Gastroesophageal sphincter (tissue), 4 donors: ENCODE measurements around the gene ZNF578. TPM values are rescaled to one million over a fixed set of nuclear protein-coding genes. Genes with fewer than 3 reads are reported as not detected.
"Not testable (repeated sequence)": the region's sequence is repeated elsewhere in the genome, so short reads cannot be mapped to it uniquely, and the experiment has no call there.

Experiments used
- ATAC-seq: fragments of 150-250 bp; one replicate; pipeline ENCODE4 v1.9.1; 2016; ENCODE audit warnings: mild to moderate bottlenecking, moderate library complexity
- H3K27ac ChIP-seq, 4 donors: fragments of 200-600 bp; sonication (generic) in 3 of 4; 1 replicate in 3 of 4; 2 replicates in 1 of 4; pipeline ENCODE4 v1.5.1; 2016 to 2019
- H3K27me3 ChIP-seq: fragments of 200-600 bp; sonication (generic); one replicate; pipeline ENCODE4 v1.5.1; 2019
- H3K36me3 ChIP-seq, 2 donors: fragments of 200-600 bp; sonication (generic); one replicate each; pipeline ENCODE4 v1.5.1; 2019; ENCODE audit warnings: control low read depth in 1 of 2
- H3K4me1 ChIP-seq, 3 donors: fragments of 200-600 bp; sonication (generic); 1 replicate in 2 of 3; 2 replicates in 1 of 3; pipeline ENCODE4 v1.5.1; 2016 to 2019; ENCODE audit warnings: control low read depth in 2 of 3
- H3K4me3 ChIP-seq, 2 donors: fragments of 200-600 bp; sonication (generic); one replicate each; pipeline ENCODE4 v1.5.1; 2019; ENCODE audit warnings: mild to moderate bottlenecking in 1 of 2, moderate library complexity in 1 of 2
- H3K9me3 ChIP-seq, 3 donors: fragments of 200-600 bp; sonication (generic); one replicate each; pipeline ENCODE4 v1.5.1; 2017 to 2019; ENCODE audit warnings: control low read depth in 2 of 3
- EP300 ChIP-seq: sonication (generic); formaldehyde crosslinking; IDR thresholded peaks from one replicate; pipeline ENCODE4 v1.6.1; 2017; ENCODE audit warnings: antibody characterized with exemption, mild to moderate bottlenecking
- POLR2A ChIP-seq, 2 donors: fragments of 450-650 bp; IDR thresholded peaks; one replicate each; pipeline ENCODE4 v1.6.1; 2017; ENCODE audit warnings: antibody characterized with exemption in 2 of 2, mild to moderate bottlenecking in 2 of 2, moderate library complexity in 1 of 2
- POLR2AphosphoS5 ChIP-seq: sonication (generic); formaldehyde crosslinking; IDR thresholded peaks from one replicate; pipeline ENCODE4 v1.6.1; 2017; ENCODE audit warnings: antibody characterized with exemption
- WGBS, 2 donors: methylation state at CpG; one replicate each; pipeline ENCODE4 v1.1.5; 2018; ENCODE audit warnings: low coverage in 1 of 2; 5-methylcytosine and 5-hydroxymethylcytosine counted together
- total RNA-seq, 4 donors: library from RNA; depleted of rRNA; stranded (reverse); fragments of >200 nt; gene quantifications; one replicate each; pipeline ENCODE4 v1.1.0, GENCODE V29; 2016
- TF ChIP-seq, protein P1 (sequence below), 4 experiments: fragments of 200-600 bp in 2 of 4; fragments of 450-650 bp in 2 of 4; sonication (generic) in 1 of 4; IDR thresholded peaks; one replicate each; pipeline ENCODE4 v1.5.1; 2017 to 2019; ENCODE audit warnings: antibody characterized with exemption in 4 of 4, mild to moderate bottlenecking in 2 of 4, moderate library complexity in 2 of 4

The ZNF578 gene
- total RNA-seq, 4 donors from 2014 or later = 1.1 to 4.2 (median 2.0) TPM

DNA sequence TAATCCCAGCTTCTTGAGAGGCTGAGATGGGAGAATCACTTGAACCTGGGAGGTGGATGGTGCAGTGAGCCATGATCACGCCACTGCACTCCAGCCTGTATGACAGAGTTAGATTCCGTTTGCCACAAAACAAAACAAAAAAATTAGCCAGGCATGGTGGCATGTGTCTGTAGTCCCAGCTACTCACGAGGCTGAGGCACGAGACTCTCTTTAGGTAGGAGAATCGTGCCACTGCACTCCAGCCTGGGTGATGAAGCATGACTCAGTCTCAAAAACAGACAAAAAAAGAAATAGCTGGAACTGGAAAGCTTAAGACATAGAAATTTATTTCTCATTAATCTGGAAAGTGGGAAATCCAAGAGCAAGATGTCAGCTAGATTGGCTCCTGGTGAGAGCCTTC, 53.9 kb downstream of the ZNF578 start:
- Histone ChIP-seq H3K27me3 (no peaks in the 10 kb centered on the region), H3K4me1 (no peaks in the 10 kb centered on the region), H3K27ac (no peak overlapping the region), H3K4me3 (no peak overlapping the region), H3K9me3 (peaks cover 0 to 70% (median 0%) of the 10 kb centered on the region in 3 donors), H3K36me3 (peaks cover 0 to 98% of the 10 kb centered on the region in 2 donors)
- no peak for ATAC-seq
- TF ChIP-seq, protein P1, sequence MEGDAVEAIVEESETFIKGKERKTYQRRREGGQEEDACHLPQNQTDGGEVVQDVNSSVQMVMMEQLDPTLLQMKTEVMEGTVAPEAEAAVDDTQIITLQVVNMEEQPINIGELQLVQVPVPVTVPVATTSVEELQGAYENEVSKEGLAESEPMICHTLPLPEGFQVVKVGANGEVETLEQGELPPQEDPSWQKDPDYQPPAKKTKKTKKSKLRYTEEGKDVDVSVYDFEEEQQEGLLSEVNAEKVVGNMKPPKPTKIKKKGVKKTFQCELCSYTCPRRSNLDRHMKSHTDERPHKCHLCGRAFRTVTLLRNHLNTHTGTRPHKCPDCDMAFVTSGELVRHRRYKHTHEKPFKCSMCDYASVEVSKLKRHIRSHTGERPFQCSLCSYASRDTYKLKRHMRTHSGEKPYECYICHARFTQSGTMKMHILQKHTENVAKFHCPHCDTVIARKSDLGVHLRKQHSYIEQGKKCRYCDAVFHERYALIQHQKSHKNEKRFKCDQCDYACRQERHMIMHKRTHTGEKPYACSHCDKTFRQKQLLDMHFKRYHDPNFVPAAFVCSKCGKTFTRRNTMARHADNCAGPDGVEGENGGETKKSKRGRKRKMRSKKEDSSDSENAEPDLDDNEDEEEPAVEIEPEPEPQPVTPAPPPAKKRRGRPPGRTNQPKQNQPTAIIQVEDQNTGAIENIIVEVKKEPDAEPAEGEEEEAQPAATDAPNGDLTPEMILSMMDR (IDR thresholded peaks at IDR 0.05) = no peak
- no peak for TF ChIP-seq POLR2A (IDR thresholded peaks at IDR 0.05)
- TF ChIP-seq POLR2AphosphoS5 = no peak
- TF ChIP-seq EP300 = no peak
- WGBS, 2 donors = 98% methylated on average over 5 of the region's 5 CpGs; no CpG with 5 or more reads in 1 of the 2 donors

DNA sequence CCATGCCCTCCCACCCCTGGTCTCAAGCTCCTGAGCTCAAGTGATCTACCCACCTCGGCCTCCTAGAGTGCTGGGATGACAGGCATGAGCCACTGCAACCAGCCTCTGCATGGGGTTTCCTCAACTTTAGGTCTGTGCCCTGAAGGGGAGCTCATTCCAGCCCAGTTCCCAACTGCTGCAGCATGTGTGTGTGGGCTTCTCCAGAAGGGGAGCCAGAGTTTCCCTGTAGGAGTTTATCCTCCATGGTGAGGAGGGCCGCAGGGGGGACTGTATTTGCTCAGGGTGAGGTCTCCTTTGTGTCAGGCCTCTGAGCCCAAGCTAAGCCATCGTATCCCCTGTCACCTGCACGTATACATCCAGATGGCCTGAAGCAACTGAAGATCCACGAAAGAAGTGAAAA, 62.8 kb downstream of the ZNF578 start:
- Histone ChIP-seq H3K4me1 (no peaks in the 10 kb centered on the region), H3K27ac (no peak overlapping the region), H3K9me3 (peaks cover 0 to 50% (median 1%) of the 10 kb centered on the region in 3 donors), H3K27me3 (no peaks in the 10 kb centered on the region), H3K4me3 (no peak overlapping the region), H3K36me3 (peaks cover 0 to 23% of the 10 kb centered on the region in 2 donors)
- no peak for ATAC-seq
- TF ChIP-seq, protein P1 (IDR thresholded peaks at IDR 0.05) = no peak
- TF ChIP-seq EP300 (no peak), POLR2AphosphoS5 (no peak), POLR2A (IDR thresholded peaks at IDR 0.05) (no peak)
- WGBS, 2 donors = 57 to 100% methylated on average over 1 of the region's 5 CpGs

DNA sequence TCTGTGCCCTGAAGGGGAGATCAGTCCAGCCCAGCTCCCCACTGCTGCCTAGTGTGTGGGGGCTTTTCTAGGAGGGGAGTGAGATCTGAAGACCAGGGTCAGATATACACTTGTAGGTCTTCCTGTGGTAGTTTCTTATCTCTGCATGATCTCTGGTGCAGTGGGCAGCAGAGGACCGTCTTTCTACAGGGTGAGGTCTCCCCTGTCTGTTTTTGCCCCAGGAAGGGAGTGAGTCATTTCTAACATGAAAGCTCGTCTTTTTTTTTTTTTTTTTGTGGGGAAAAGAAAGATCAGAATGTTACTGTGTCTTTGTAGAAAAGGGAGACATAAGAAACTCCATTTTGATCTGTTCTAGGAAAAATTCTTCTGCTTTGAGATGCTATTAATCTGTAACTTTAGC, 65.3 kb downstream of the ZNF578 start:
- no peak for ATAC-seq
- WGBS, 2 donors = 40 to 60% methylated on average over 1 to 2 of the region's 2 CpGs
- H3K27ac ChIP-seq = no peak overlapping the region
- no peaks in the 10 kb centered on the region for H3K4me1 ChIP-seq
- no peaks in the 10 kb centered on the region for H3K27me3 ChIP-seq
- H3K4me3 ChIP-seq = no peak overlapping the region
- peaks cover 0 to 30% (median 1%) of the 10 kb centered on the region in 3 donors for H3K9me3 ChIP-seq
- H3K36me3 ChIP-seq = peaks cover 0 to 11% of the 10 kb centered on the region in 2 donors
- TF ChIP-seq, protein P1 (IDR thresholded peaks at IDR 0.05) = no peak
- TF ChIP-seq POLR2AphosphoS5 (no peak), POLR2A (IDR thresholded peaks at IDR 0.05) (no peak), EP300 (no peak)

DNA sequence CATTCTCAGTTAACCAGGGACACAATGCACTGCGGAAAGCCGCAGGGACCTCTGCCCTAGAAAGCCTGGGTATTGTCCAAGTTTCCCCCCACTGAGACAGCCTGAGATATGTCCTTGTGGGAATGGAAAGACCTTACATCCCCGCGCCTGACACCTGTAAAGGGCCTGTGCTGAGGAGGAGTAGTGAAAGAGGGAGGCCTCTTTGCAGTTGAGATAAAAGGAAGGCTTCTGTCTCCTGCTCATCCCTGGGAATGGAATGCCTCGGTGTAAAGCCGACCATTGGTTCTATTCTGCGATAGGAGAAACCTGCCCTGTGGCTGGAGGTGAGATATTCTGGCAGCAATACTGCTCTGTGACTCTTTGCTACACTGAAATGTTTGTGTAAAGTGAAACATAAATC, 65.8 kb downstream of the ZNF578 start:
- not testable (repeated sequence) for H3K27ac ChIP-seq, H3K4me3 ChIP-seq, ATAC-seq, H3K27me3 ChIP-seq, H3K4me1 ChIP-seq
- WGBS, 2 donors = 14 to 57% methylated on average over 2 of the region's 7 CpGs
- Histone ChIP-seq H3K36me3 (peaks cover 0 to 11% of the 10 kb centered on the region in 2 donors), H3K9me3 (peaks cover 0 to 25% (median 1%) of the 10 kb centered on the region in 3 donors)

DNA sequence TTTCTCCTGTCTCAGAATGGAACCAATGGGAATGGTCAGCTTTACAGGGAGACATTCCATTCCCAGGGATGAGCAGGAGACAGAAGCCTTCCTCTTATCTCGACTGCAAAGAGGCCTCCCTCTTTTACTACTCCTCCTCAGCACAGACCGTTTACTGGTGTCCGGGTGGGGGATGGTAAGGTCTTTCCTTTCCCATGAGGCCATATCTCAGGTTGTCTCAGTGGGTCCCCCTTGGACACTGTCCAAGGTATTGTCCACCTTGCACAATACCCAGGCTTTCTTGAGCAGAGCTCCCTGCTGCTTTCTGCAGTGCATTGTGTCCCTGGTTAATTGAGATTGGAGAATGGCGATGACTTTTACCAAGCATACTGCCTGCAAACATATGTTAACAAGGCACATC, 66.7 kb downstream of the ZNF578 start:
- H3K9me3 ChIP-seq = peaks cover 0 to 16% (median 1%) of the 10 kb centered on the region in 3 donors
- H3K4me3 ChIP-seq = no peak overlapping the region
- H3K27ac ChIP-seq = no peak overlapping the region
- no peak for ATAC-seq
- WGBS, 2 donors = 23% methylated on average over 3 of the region's 4 CpGs; no CpG with 5 or more reads in 1 of the 2 donors
- no peaks in the 10 kb centered on the region for H3K4me1 ChIP-seq
- TF ChIP-seq EP300 (no peak), POLR2A (IDR thresholded peaks at IDR 0.05) (no peak), POLR2AphosphoS5 (no peak)
- TF ChIP-seq, protein P1 (IDR thresholded peaks at IDR 0.05) = no peak
- H3K27me3 ChIP-seq = no peaks in the 10 kb centered on the region
- peaks cover 0 to 11% of the 10 kb centered on the region in 2 donors for H3K36me3 ChIP-seq
